Gastrocnemius medialis (tissue), 4 donors: ENCODE results near the gene WWOX.

Experiments
- POLR2A ChIP-seq, 2 donors: fragments of 450-650 bp; IDR thresholded peaks; one replicate each; pipeline ENCODE4 v1.6.1; 2017; ENCODE audit warnings: antibody characterized with exemption in 2 of 2, mild to moderate bottlenecking in 2 of 2, moderate library complexity in 2 of 2
- TF ChIP-seq, protein P1 (sequence below), 5 experiments: fragments of 450-650 bp in 3 of 5; fragments of 200-600 bp in 2 of 5; sonication (generic) in 2 of 5; IDR thresholded peaks in 4 of 5; conservative IDR thresholded peaks in 1 of 5; 1 replicate in 4 of 5; 2 replicates in 1 of 5; pipeline ENCODE4 v1.5.1; 2016 to 2019; ENCODE audit warnings: antibody characterized with exemption in 5 of 5, mild to moderate bottlenecking in 3 of 5, moderate library complexity in 3 of 5

DNA sequence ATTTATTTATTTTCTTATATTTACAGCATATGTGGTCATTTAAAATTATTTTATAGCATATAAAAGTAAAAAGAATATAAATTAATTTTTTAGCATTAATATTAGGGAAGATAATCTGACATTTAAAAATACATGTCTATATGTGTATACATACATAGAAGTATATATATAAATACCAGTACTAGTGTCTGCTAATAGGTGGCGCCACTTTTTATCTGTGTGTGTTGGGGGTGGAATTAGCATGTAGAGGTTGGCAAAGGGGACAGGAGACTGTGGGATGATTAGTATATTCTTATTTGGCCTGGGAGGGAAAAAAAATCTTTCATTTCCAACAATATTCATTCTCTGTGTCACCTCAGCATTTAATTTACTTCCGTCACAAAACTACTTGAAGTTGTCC lies 359.1 kb downstream of the WWOX start:
- TF ChIP-seq, protein P1, sequence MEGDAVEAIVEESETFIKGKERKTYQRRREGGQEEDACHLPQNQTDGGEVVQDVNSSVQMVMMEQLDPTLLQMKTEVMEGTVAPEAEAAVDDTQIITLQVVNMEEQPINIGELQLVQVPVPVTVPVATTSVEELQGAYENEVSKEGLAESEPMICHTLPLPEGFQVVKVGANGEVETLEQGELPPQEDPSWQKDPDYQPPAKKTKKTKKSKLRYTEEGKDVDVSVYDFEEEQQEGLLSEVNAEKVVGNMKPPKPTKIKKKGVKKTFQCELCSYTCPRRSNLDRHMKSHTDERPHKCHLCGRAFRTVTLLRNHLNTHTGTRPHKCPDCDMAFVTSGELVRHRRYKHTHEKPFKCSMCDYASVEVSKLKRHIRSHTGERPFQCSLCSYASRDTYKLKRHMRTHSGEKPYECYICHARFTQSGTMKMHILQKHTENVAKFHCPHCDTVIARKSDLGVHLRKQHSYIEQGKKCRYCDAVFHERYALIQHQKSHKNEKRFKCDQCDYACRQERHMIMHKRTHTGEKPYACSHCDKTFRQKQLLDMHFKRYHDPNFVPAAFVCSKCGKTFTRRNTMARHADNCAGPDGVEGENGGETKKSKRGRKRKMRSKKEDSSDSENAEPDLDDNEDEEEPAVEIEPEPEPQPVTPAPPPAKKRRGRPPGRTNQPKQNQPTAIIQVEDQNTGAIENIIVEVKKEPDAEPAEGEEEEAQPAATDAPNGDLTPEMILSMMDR (IDR thresholded peaks at IDR 0.05 in 4 of 5, conservative IDR thresholded peaks at IDR 0.05 in 1 of 5): no peak
- TF ChIP-seq POLR2A (IDR thresholded peaks at IDR 0.05): no peak
